Measurements from ENCODE around the gene TPCN1. TPM values are rescaled to one million over a fixed set of nuclear protein-coding genes. Genes with fewer than 3 reads are reported as not detected.

TPCN1 gene
- total RNA-seq (2021), result 18.8 and 25.8 TPM in 2 replicates
- percentile 54 among the genes with signal in this experiment for Bru-seq, nascent RNA
- percentile 54 among the genes with signal in this experiment for BruChase-seq, experiment 1, labeled RNA remaining after a 2-hour chase
- BruChase-seq, experiment 2, labeled RNA remaining after a 6-hour chase, result percentile 55 among the genes with signal in this experiment
- long read RNA-seq, full-length matches to known transcripts, result 14 of 45 reads
- long read RNA-seq, partial matches to known transcripts, result 13 of 45 reads
- long read RNA-seq, other reads (novel, unspliced or antisense), result 18 of 45 reads

- no peak for TF ChIP-seq EZH2 (IDR thresholded peaks at IDR 0.05; ENCODE audit: borderline replicate concordance, low read depth, low read length, poor library complexity, severe bottlenecking)
- Histone ChIP-seq H3K4me1 (ENCODE audit: insufficient read depth, low read length, poor library complexity, severe bottlenecking) (peaks cover 15% of the 10 kb centered on the region), H3K27ac (ENCODE audit: low read depth, low read length, poor library complexity, severe bottlenecking) (peak within 1 kb of the TSS; percentile 76), H3K4me3 (ENCODE audit: low read depth, low read length, poor library complexity, severe bottlenecking) (peak within 1 kb of the TSS; percentile 79), H3K9me3 (ENCODE audit: low read depth, low read length, poor library complexity, severe bottlenecking) (no peaks in the 10 kb centered on the region), H3K36me3 (ENCODE audit: insufficient read depth, low read length, poor library complexity, severe bottlenecking) (no peaks in the 10 kb centered on the region), H3K27me3 (replicated peaks; ENCODE audit: insufficient read depth, low read depth, low read length, poor library complexity) (no peaks in the 10 kb centered on the region)
- intact Hi-C loops (cut with micrococcal nuclease; ENCODE audit: unreplicated experiment), result no loop called here
- CTCF ChIA-PET, result interaction anchor here (0.6 to 0.9 kb wide), 2 partner anchors 90 to 204 kb away, joined by 3 to 4 read pairs; no protein-coding TSS in a partner anchor
- peak; percentile 100 for DNase-seq (ENCODE audit: low spot score)
- BruUV-seq (replicated peaks), result no TSS peak
- POLR2A ChIA-PET (ENCODE audit: low non-redundant PET), result interaction anchor here (0.6 to 1.5 kb wide), 2 partner anchors 25 to 26 kb away, joined by 13 to 15 read pairs; no protein-coding TSS in a partner anchor
Observed at GRCh38 chr12:113221181-113221996, at the start of gene TPCN1. Gene TPCN1, plus strand, starts transcription at chr12:113221464. Its CDS starts 5,389 bp downstream, at chr12:113226853.

GRCh38 chr12:113171543-113171942 lies 49.7 kb upstream of the TPCN1 start:
- no peaks in the 10 kb centered on the region for H3K9me3 ChIP-seq (ENCODE audit: low read depth, low read length, poor library complexity, severe bottlenecking)
- no peak overlapping the region for H3K4me3 ChIP-seq (ENCODE audit: low read depth, low read length, poor library complexity, severe bottlenecking)
- TF ChIP-seq EZH2 (IDR thresholded peaks at IDR 0.05; ENCODE audit: borderline replicate concordance, low read depth, low read length, poor library complexity, severe bottlenecking), result no peak
- no peak for TF ChIP-seq CTCF (conservative IDR thresholded peaks at IDR 0.05; ENCODE audit: low read depth, low read length)
- BruUV-seq (replicated peaks), result no TSS peak
- no peaks in the 10 kb centered on the region for H3K27me3 ChIP-seq (replicated peaks; ENCODE audit: insufficient read depth, low read depth, low read length, poor library complexity)
- intact Hi-C loops (cut with micrococcal nuclease; ENCODE audit: unreplicated experiment), result no loop called here
- POLR2A ChIA-PET (ENCODE audit: low non-redundant PET), result no interaction called here
- DNase-seq (ENCODE audit: low spot score), result no peak
- peaks cover 61% of the 10 kb centered on the region for H3K36me3 ChIP-seq (ENCODE audit: insufficient read depth, low read length, poor library complexity, severe bottlenecking)
- CTCF ChIA-PET, result no interaction called here
- no peaks in the 10 kb centered on the region for H3K4me1 ChIP-seq (ENCODE audit: insufficient read depth, low read length, poor library complexity, severe bottlenecking)
- no peak overlapping the region for H3K27ac ChIP-seq (ENCODE audit: low read depth, low read length, poor library complexity, severe bottlenecking)

GRCh38 chr12:113172185-113172584 lies 49.1 kb upstream of the TPCN1 start:
- Histone ChIP-seq H3K9me3 (ENCODE audit: low read depth, low read length, poor library complexity, severe bottlenecking) (no peaks in the 10 kb centered on the region), H3K27me3 (replicated peaks; ENCODE audit: insufficient read depth, low read depth, low read length, poor library complexity) (no peaks in the 10 kb centered on the region), H3K4me1 (ENCODE audit: insufficient read depth, low read length, poor library complexity, severe bottlenecking) (no peaks in the 10 kb centered on the region), H3K36me3 (ENCODE audit: insufficient read depth, low read length, poor library complexity, severe bottlenecking) (peaks cover 67% of the 10 kb centered on the region), H3K27ac (ENCODE audit: low read depth, low read length, poor library complexity, severe bottlenecking) (no peak overlapping the region), H3K4me3 (ENCODE audit: low read depth, low read length, poor library complexity, severe bottlenecking) (no peak overlapping the region)
- DNase-seq (ENCODE audit: low spot score), result no peak
- TF ChIP-seq CTCF (conservative IDR thresholded peaks at IDR 0.05; ENCODE audit: low read depth, low read length) (no peak), EZH2 (IDR thresholded peaks at IDR 0.05; ENCODE audit: borderline replicate concordance, low read depth, low read length, poor library complexity, severe bottlenecking) (no peak)
- POLR2A ChIA-PET (ENCODE audit: low non-redundant PET), result no interaction called here
- intact Hi-C loops (cut with micrococcal nuclease; ENCODE audit: unreplicated experiment), result no loop called here
- CTCF ChIA-PET, result no interaction called here
- no TSS peak for BruUV-seq (replicated peaks)
